Vagina (tissue), 2 donors: ENCODE results near the gene PRKAR1B.

ENCODE experiments used
- POLR2A ChIP-seq, 2 donors: fragments of 450-650 bp; IDR thresholded peaks; one replicate each; pipeline ENCODE4 v1.6.1; 2017; ENCODE audit warnings: antibody characterized with exemption in 2 of 2, mild to moderate bottlenecking in 2 of 2, moderate library complexity in 2 of 2
- POLR2AphosphoS5 ChIP-seq, 2 donors: sonication (generic); formaldehyde crosslinking; IDR thresholded peaks; one replicate each; pipeline ENCODE4 v1.9.0; 2017; ENCODE audit warnings: antibody characterized with exemption in 2 of 2, mild to moderate bottlenecking in 2 of 2, low read depth in 1 of 2; ENCODE audit not compliant: insufficient read depth in 1 of 2
- TF ChIP-seq, protein P1 (sequence below), 3 experiments: fragments of 450-650 bp in 2 of 3; fragments of 200-600 bp in 1 of 3; sonication (generic) in 1 of 3; IDR thresholded peaks; one replicate each; pipeline ENCODE4 v1.5.1; 2017 to 2019; ENCODE audit warnings: antibody characterized with exemption in 3 of 3, mild to moderate bottlenecking in 2 of 3, moderate library complexity in 2 of 3

DNA sequence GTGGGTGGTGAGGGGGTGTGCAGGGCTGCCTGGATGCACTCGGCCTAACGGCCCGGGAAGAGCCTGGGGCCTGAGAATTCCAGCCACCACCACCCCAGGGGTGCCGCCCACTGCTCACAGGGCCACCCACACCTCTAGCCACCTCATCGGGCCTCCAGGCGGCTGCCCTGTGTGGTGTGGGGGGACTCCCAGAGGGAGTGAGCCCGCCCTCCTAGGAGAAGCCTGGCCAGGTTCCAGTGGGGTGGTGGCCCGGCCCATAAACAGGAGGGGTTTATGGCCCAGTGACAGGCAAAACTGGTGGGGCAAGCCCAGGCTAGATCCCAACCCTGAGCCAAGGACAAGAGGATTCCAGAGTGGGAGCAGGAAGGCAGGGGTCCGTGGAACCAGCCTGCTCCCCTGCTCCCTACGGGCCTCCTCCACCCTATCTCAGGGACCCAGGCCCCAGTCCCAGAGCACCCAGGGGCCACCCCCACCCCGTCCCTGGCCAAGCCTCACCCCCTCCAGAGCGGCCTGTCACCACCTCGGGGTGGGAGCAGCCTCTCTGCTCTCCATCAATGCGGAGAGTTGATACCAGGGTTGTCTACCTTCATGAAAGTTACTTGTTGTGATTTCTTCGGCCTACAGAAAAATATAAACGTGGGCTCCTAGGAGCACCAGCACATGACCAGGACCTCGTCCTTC is 187.2 kb downstream of the PRKAR1B start:
- TF ChIP-seq, protein P1, sequence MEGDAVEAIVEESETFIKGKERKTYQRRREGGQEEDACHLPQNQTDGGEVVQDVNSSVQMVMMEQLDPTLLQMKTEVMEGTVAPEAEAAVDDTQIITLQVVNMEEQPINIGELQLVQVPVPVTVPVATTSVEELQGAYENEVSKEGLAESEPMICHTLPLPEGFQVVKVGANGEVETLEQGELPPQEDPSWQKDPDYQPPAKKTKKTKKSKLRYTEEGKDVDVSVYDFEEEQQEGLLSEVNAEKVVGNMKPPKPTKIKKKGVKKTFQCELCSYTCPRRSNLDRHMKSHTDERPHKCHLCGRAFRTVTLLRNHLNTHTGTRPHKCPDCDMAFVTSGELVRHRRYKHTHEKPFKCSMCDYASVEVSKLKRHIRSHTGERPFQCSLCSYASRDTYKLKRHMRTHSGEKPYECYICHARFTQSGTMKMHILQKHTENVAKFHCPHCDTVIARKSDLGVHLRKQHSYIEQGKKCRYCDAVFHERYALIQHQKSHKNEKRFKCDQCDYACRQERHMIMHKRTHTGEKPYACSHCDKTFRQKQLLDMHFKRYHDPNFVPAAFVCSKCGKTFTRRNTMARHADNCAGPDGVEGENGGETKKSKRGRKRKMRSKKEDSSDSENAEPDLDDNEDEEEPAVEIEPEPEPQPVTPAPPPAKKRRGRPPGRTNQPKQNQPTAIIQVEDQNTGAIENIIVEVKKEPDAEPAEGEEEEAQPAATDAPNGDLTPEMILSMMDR (IDR thresholded peaks at IDR 0.05) = no peak
- TF ChIP-seq POLR2A (IDR thresholded peaks at IDR 0.05) (no peak), POLR2AphosphoS5 (IDR thresholded peaks at IDR 0.05; ENCODE audit: insufficient read depth in 1 of 2, low read depth in 1 of 2) (no peak)
